HG03558 (cell line): Measurements from ENCODE around the gene CELF5.

Experiments used
- ATAC-seq: cut with Tn5 transposase; IDR thresholded peaks from one replicate; pipeline ENCODE4 v1.9.1; 2021; ENCODE audit warnings: moderate number of reproducible peaks; ENCODE audit not compliant: unreplicated experiment; ENCODE audit errors: extremely low read depth

The CELF5 gene

GRCh38 chr19:3224346-3225168 lies at the start of gene CELF5:
TSS of gene CELF5 (plus strand) at chr19:3224661. CDS start at chr19:3224740, 79 bp downstream.
- no peak for ATAC-seq

DNA sequence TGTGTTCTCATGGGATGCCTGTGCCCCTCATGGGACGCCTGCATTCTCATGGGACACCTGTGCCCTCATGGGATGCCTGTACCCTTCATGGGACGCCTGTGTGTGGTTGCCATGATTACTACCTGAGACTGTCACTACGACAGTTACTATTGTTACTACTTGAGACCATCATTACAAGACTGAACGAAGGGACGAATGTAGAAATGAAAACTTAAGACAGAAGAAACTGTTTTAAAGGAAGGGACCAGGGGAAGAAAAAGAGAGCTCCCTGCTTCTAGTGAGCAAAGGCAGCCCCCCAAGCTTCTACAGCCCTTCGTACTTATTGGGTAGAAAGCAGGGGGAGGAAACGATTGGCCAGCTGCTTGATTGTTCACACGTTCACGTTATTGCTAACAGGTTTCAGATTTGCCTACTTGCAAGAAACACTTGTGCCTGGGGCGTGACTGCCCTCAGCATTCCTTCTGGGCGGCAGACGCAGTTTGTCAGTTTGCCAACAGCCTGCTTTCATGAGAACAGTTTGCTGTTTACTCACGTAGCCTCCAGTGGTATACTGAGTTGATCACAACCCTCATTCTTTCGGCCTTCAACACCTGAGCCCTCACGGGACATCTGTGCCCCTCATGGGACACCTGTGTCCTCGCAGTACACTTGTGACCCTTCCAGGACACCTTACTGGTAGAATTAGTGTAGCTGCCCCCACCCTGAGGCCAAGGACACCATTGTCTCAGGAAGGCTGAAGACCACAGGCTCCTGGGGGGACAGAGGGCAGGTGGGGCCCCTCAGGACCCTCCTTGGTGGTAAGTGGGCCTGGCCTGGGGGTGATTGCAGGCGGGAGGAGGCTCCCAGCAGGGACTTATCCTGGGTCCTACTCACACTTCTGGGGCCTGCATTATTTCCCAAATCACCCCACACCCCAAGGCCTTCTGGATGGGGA lies 48.4 kb upstream of the CELF5 start:
- no peak for ATAC-seq

- ATAC-seq = no peak
Observed at GRCh38 chr19:3176715-3177501, 47.6 kb upstream of the CELF5 start.

- ATAC-seq = no peak
Observed at GRCh38 chr19:3178377-3178972, 46.0 kb upstream of the CELF5 start, which contains the start of gene S1PR4. TSS of gene S1PR4 (plus strand) at chr19:3178769. CDS start at chr19:3178793, 24 bp downstream.

- ATAC-seq = no peak
Observed at GRCh38 chr19:3178973-3179738, 45.3 kb upstream of the CELF5 start.

GRCh38 chr19:3179739-3180293 lies 44.6 kb upstream of the CELF5 start:
- ATAC-seq = no peak

DNA sequence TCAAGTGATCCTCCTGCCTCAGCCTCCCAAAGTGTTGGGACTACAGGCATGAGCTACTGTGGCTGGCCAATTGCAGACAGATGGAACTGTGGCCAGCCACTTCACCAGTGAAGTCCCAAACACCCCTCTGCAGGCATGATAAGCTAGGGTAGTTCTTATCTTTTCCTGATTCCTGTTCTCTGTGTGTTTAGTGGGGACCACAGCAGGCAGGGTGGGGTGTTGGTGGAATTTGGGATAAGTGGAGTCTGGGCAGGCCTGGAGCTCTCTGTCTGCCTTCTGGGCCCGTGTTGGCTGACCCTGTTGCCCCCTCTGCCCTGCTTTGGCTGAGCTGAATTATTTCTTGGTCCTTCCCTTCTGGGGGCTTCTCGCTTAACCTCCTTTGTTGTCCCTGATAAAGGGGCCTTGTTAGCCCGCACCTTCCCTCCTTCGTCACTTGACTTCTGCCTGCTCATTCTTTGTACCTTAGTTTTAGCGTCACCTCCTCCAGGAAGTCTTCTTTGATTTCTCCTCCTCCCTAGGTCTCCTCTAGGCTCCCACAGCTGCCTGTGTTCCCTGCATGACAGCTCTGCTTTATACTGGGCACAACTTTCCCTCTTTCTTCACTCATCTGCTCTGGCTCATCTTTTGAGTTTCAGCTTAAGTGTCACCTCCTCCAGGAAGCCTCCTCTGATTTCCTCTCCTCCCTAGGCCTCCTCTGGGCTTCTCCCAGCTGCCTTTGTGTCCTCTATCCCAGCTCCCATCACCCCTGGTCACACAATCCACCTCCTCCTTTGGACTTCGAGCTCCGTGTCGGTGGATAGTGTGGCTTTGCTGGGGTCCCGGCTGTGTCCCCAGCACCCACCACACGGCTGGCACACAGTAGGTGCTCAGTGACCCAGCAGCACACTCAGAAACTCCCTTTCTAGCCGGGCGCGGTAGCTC lies 40.5 kb upstream of the CELF5 start:
- no peak for ATAC-seq

GRCh38 chr19:3184847-3185460 lies 39.5 kb upstream of the CELF5 start:
- ATAC-seq = peak; percentile 11

DNA sequence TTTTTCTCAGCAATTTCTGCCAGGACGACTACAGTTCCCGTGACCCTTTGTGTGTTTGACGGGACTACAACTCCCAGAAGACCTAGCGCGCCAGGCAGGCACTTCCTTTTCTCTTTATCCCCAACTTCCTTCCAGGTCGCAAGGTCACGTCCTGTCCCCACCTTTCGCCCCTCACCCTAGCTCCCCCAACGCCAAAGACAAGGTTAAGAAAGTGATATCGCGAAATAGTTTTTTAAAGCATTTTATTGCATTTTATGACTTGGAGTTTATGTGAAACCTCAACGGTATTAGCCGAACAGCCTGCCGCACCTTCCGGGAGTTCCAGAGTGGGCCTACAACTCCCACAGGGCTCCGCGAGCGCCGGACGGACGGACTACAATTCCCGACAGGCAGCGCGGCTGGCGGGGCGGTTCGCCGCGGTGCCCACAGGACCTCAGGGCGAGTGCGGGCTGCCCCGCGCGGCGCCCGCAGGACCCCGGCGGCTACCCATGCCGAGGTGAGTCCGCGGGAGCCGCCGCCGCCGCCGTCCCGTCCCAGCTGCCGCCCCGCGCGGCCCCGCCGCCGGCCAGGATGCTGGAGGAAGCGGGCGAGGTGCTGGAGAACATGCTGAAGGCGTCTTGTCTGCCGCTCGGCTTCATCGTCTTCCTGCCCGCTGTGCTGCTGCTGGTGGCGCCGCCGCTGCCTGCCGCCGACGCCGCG lies 38.9 kb upstream of the CELF5 start, which contains the start of gene NCLN:
NCLN (plus strand) TSS at position 470 of the 699 bp plus-strand sequence; CDS start at position 571, 101 bp downstream.
- ATAC-seq = peak; percentile 38

DNA sequence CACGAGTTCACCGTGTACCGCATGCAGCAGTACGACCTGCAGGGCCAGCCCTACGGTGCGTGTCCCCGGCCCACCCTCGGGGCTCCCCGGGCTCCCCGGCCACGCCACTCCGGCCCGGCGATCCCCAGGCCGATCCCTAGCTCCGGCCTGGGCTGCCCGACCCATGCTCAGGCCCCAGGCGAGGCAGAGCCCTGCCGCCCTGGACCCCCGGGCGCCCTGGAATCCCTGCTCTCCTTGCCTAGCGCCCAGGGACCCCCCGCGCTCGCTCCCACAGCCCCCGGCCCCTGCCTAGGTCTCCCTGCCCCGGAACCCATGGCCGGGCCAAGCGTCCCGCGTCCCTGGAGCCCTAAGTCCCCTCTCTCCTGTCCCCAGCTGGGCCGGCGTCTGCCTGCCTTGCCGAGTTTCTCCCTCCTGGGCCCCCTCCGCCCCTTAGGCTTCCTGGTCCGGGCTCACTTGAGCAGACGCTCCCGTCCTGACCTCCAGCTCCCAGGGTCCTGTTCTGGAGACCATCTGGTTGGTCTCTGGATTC lies 38.2 kb upstream of the CELF5 start:
- no peak for ATAC-seq

DNA sequence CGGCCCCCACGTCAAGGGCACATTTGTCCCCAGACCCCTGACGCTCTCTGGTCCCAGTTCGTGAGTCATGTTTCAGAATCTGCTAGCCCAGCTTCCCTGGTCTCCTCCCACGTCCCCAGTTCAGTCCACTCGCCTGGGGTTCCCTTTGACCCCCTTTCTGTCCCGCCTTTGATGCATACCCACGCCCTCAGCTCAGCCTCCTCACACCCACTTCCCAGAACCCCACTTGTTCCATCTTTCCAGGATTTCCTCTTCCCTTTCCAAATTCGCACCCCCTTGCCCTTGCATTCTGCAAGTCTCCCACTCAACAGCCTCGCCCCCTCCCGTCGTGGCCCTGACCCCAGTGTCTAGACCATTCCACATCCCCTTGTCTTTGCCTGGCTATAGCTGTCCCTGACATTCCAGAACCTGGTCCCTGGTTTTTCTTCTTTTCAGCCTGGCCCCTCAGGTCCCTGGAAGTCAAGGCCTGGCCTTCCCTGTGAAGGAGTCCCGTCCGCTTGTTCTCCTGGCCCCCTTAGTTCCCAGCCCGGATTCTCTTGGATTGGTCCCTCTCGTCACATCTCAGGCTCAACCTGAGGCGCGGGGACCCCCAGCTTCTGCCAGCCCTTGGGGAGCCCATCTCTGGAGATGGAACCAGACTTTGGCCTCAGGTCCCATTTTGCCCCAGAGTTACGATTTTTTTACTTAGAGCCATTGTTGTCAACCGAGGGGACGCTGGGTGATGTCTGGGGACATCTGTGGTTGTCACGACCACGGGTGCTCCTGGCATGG lies 37.4 kb upstream of the CELF5 start:
- no peak for ATAC-seq

- no peak for ATAC-seq
Observed at GRCh38 chr19:3187662-3188511, 36.6 kb upstream of the CELF5 start.

DNA sequence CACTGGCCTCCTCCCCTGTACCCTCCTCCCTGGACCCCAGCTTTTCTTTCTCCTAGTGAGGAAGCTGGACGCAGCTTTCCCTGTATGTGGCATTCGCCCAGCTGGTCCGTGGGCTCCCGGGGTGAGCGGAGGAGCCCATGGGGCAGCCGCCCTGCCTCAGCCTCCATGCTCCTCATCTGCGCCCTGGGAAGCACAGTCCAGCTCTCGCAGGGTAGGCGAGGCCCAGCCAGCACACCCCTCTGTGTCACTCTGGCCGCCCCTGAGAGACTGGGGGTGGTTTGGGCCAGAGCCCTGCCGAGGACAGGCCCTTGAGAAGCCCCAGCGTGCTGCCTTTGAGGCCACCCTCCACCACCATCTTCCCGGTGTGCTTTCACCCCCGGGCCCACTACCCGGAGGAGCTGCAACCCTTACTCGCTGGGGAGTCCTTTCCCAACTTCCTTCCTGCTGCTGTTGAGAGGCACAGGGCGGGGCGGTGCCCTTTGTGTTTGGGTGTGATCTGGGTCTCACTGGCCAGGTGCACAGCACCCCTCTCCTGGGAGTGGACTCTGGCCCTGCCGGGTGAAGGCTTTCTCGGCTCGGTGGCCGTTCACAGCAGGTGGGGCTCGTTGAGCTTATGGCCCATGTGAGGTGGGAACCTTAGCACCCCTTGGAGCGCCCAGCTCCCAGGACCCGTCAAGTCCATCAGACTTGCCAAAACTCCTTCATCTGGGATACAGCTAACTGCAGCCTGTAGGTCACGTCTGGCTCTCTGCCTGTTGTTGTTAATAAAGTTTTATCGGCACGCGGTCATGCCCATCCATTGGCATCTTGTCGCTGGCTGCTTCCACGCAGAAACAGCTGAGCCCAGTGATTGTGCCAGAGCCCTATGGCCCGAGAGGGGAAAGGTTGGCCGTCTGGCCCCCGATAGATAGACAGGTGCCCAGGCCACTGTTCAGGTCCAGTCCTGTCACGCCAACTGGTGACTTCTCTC lies 35.5 kb upstream of the CELF5 start:
- ATAC-seq = no peak
